ENCODE measurements around the gene SLC22A2. TPM values are rescaled to one million over a fixed set of nuclear protein-coding genes. Genes with fewer than 3 reads are reported as not detected.
A peak's percentile ranks its signal among the peaks of the same experiment; 100 is the strongest.
"Not testable (repeated sequence)": the region's sequence is repeated elsewhere in the genome, so short reads cannot be mapped to it uniquely, and the experiment has no call there.

The SLC22A2 gene
- 0.69 and 1.2 TPM in 2 replicates for total RNA-seq (2014; rRNA removed; shearing (Covaris generic))

GRCh38 chr6:160258346-160259142 lies at the start of gene SLC22A2:
Gene SLC22A2, minus strand, starts transcription at chr6:160258821. Its CDS starts 64 bp downstream, at chr6:160258757.
- DNase-seq (ENCODE audit: low spot score) = no peak

- DNase-seq (ENCODE audit: low spot score) = no peak
Measured at GRCh38 chr6:160305926-160306713, 47.5 kb upstream of the SLC22A2 start.

- DNase-seq (ENCODE audit: low spot score) = no peak
Measured at GRCh38 chr6:160303806-160304205, 45.2 kb upstream of the SLC22A2 start.

GRCh38 chr6:160302431-160303082 lies 43.9 kb upstream of the SLC22A2 start:
- not testable (repeated sequence) for DNase-seq (ENCODE audit: low spot score)

GRCh38 chr6:160301339-160301738 lies 42.7 kb upstream of the SLC22A2 start:
- DNase-seq (ENCODE audit: low spot score) = no peak

- peak; percentile 47 for DNase-seq (ENCODE audit: low spot score)
Measured at GRCh38 chr6:160300076-160300695, 41.6 kb upstream of the SLC22A2 start.

GRCh38 chr6:160299559-160299958 lies 40.9 kb upstream of the SLC22A2 start:
- no peak for DNase-seq (ENCODE audit: low spot score)

- no peak for DNase-seq (ENCODE audit: low spot score)
Measured at GRCh38 chr6:160298121-160298520, 39.5 kb upstream of the SLC22A2 start.

- DNase-seq (ENCODE audit: low spot score) = no peak
Measured at GRCh38 chr6:160297310-160297709, 38.7 kb upstream of the SLC22A2 start.

GRCh38 chr6:160293844-160294243 lies 35.2 kb upstream of the SLC22A2 start:
- no peak for DNase-seq (ENCODE audit: low spot score)

- no peak for DNase-seq (ENCODE audit: low spot score)
Measured at GRCh38 chr6:160285541-160286105, 27.0 kb upstream of the SLC22A2 start.

GRCh38 chr6:160284575-160284974 lies 26.0 kb upstream of the SLC22A2 start:
- no peak for DNase-seq (ENCODE audit: low spot score)

- DNase-seq (ENCODE audit: low spot score) = no peak
Measured at GRCh38 chr6:160282444-160282843, 23.8 kb upstream of the SLC22A2 start.

- DNase-seq (ENCODE audit: low spot score) = peak; percentile 13
Measured at GRCh38 chr6:160279850-160280249, 21.2 kb upstream of the SLC22A2 start.

GRCh38 chr6:160278786-160279310 lies 20.2 kb upstream of the SLC22A2 start:
- DNase-seq (ENCODE audit: low spot score) = no peak

- no peak for DNase-seq (ENCODE audit: low spot score)
Measured at GRCh38 chr6:160278311-160278710, 19.7 kb upstream of the SLC22A2 start.

GRCh38 chr6:160277546-160277945 lies 18.9 kb upstream of the SLC22A2 start:
- DNase-seq (ENCODE audit: low spot score) = no peak

GRCh38 chr6:160277144-160277543 lies 18.5 kb upstream of the SLC22A2 start:
- no peak for DNase-seq (ENCODE audit: low spot score)

- DNase-seq (ENCODE audit: low spot score) = no peak
Measured at GRCh38 chr6:160276126-160276525, 17.5 kb upstream of the SLC22A2 start.

GRCh38 chr6:160275511-160276003 lies 16.9 kb upstream of the SLC22A2 start:
- no peak for DNase-seq (ENCODE audit: low spot score)

- DNase-seq (ENCODE audit: low spot score) = no peak
Measured at GRCh38 chr6:160274871-160275510, 16.4 kb upstream of the SLC22A2 start.

Measured in A172 (cell line).